ENCODE data around the gene GNG3.
"Not testable (repeated sequence)": the region's sequence is repeated elsewhere in the genome, so short reads cannot be mapped to it uniquely, and the experiment has no call there.

GNG3 gene

GRCh38 chr11:62732830-62733229 is 25.4 kb downstream of the GNG3 start:
- H3K27me3 ChIP-seq (ENCODE audit: insufficient read depth, poor library complexity, severe bottlenecking), result no peaks in the 10 kb centered on the region
- peaks cover 5% of the 10 kb centered on the region for H3K4me1 ChIP-seq (ENCODE audit: insufficient read depth, poor library complexity, severe bottlenecking)
- peak; percentile 28 for TF ChIP-seq CTCF (IDR thresholded peaks at IDR 0.05; ENCODE audit: poor library complexity, severe bottlenecking)
- peaks cover 70% of the 10 kb centered on the region for H3K36me3 ChIP-seq (ENCODE audit: low read depth)
- no peak for ATAC-seq (ENCODE audit: low read depth)
- no peak overlapping the region for H3K27ac ChIP-seq (ENCODE audit: poor library complexity, severe bottlenecking)
- no peak for DNase-seq (ENCODE audit: low spot score)
- H3K9me3 ChIP-seq (ENCODE audit: severe bottlenecking), result no peaks in the 10 kb centered on the region
- no peak overlapping the region for H3K4me3 ChIP-seq (ENCODE audit: severe bottlenecking)

GRCh38 chr11:62737196-62737595 is 29.7 kb downstream of the GNG3 start:
- Histone ChIP-seq H3K36me3 (ENCODE audit: low read depth) (peaks cover 73% of the 10 kb centered on the region), H3K27ac (ENCODE audit: poor library complexity, severe bottlenecking) (no peak overlapping the region), H3K27me3 (ENCODE audit: insufficient read depth, poor library complexity, severe bottlenecking) (no peaks in the 10 kb centered on the region), H3K4me1 (ENCODE audit: insufficient read depth, poor library complexity, severe bottlenecking) (no peaks in the 10 kb centered on the region), H3K4me3 (ENCODE audit: severe bottlenecking) (no peak overlapping the region), H3K9me3 (ENCODE audit: severe bottlenecking) (no peaks in the 10 kb centered on the region)
- no peak for ATAC-seq (ENCODE audit: low read depth)
- no peak for TF ChIP-seq CTCF (IDR thresholded peaks at IDR 0.05; ENCODE audit: poor library complexity, severe bottlenecking)
- no peak for DNase-seq (ENCODE audit: low spot score)

- DNase-seq (ENCODE audit: low spot score) (no peak), ATAC-seq (ENCODE audit: low read depth) (no peak)
- H3K27me3 ChIP-seq (ENCODE audit: insufficient read depth, poor library complexity, severe bottlenecking), result no peaks in the 10 kb centered on the region
- no peak for TF ChIP-seq CTCF (IDR thresholded peaks at IDR 0.05; ENCODE audit: poor library complexity, severe bottlenecking)
- no peak overlapping the region for H3K4me3 ChIP-seq (ENCODE audit: severe bottlenecking)
- peaks cover 11% of the 10 kb centered on the region for H3K36me3 ChIP-seq (ENCODE audit: low read depth)
- H3K27ac ChIP-seq (ENCODE audit: poor library complexity, severe bottlenecking), result no peak overlapping the region
- H3K9me3 ChIP-seq (ENCODE audit: severe bottlenecking), result no peaks in the 10 kb centered on the region
- H3K4me1 ChIP-seq (ENCODE audit: insufficient read depth, poor library complexity, severe bottlenecking), result no peaks in the 10 kb centered on the region
Observed at GRCh38 chr11:62747475-62748160, 40.1 kb downstream of the GNG3 start.

GRCh38 chr11:62749931-62750330 is 42.5 kb downstream of the GNG3 start:
- not testable (repeated sequence) for ATAC-seq (ENCODE audit: low read depth); DNase-seq (ENCODE audit: low spot score); H3K4me1 ChIP-seq (ENCODE audit: insufficient read depth, poor library complexity, severe bottlenecking); H3K9me3 ChIP-seq (ENCODE audit: severe bottlenecking); H3K27me3 ChIP-seq (ENCODE audit: insufficient read depth, poor library complexity, severe bottlenecking); H3K27ac ChIP-seq (ENCODE audit: poor library complexity, severe bottlenecking); H3K4me3 ChIP-seq (ENCODE audit: severe bottlenecking)
- H3K36me3 ChIP-seq (ENCODE audit: low read depth), result peaks cover 18% of the 10 kb centered on the region

GRCh38 chr11:62752177-62752785 is 44.8 kb downstream of the GNG3 start:
- DNase-seq (ENCODE audit: low spot score) (no peak), ATAC-seq (ENCODE audit: low read depth) (no peak)
- no peaks in the 10 kb centered on the region for H3K27me3 ChIP-seq (ENCODE audit: insufficient read depth, poor library complexity, severe bottlenecking)
- H3K9me3 ChIP-seq (ENCODE audit: severe bottlenecking), result no peaks in the 10 kb centered on the region
- TF ChIP-seq CTCF (IDR thresholded peaks at IDR 0.05; ENCODE audit: poor library complexity, severe bottlenecking), result no peak
- no peak overlapping the region for H3K27ac ChIP-seq (ENCODE audit: poor library complexity, severe bottlenecking)
- no peak overlapping the region for H3K4me3 ChIP-seq (ENCODE audit: severe bottlenecking)
- H3K36me3 ChIP-seq (ENCODE audit: low read depth), result peaks cover 18% of the 10 kb centered on the region
- no peaks in the 10 kb centered on the region for H3K4me1 ChIP-seq (ENCODE audit: insufficient read depth, poor library complexity, severe bottlenecking)

Data from RWPE2 (cell line).